Activated T-helper 2 cell treated with anti-CD3 and anti-CD28 coated beads, Interferon-gamma antibody, Interleukin-2, Interleukin-4, amounts not matched to agents 10 μg/mL and 5 μg/mL and 100 μg/mL, durations not matched to agents 14 hours and 24 hours and 36 hours (primary cell): ENCODE data around the gene PCDHB4. TPM values are rescaled to one million over a fixed set of nuclear protein-coding genes. Genes with fewer than 3 reads are reported as not detected.
"Not testable (repeated sequence)": the region's sequence is repeated elsewhere in the genome, so short reads cannot be mapped to it uniquely, and the experiment has no call there.

Source experiments
- DNase-seq: peaks from one replicate; pipeline ENCODE4 v3.0.0; 2021; ENCODE audit warnings: low spot score
- H3K27ac Mint-ChIP-seq: one replicate; pipeline ENCODE4 v1.8.0; 2021; ENCODE audit warnings: mixed read lengths
- H3K27me3 Mint-ChIP-seq: one replicate; pipeline ENCODE4 v1.8.0; 2021; ENCODE audit warnings: low read depth, mixed read lengths
- H3K36me3 Mint-ChIP-seq: one replicate; pipeline ENCODE4 v1.8.0; 2021; ENCODE audit warnings: low read depth, mixed read lengths
- H3K4me1 Mint-ChIP-seq: one replicate; pipeline ENCODE4 v1.8.0; 2021; ENCODE audit warnings: low read depth, mixed read lengths
- H3K4me3 Mint-ChIP-seq: one replicate; pipeline ENCODE4 v1.8.0; 2021; ENCODE audit warnings: low read depth, mild to moderate bottlenecking, moderate library complexity, mixed read lengths
- H3K9me3 Mint-ChIP-seq: one replicate; pipeline ENCODE4 v1.8.0; 2021; ENCODE audit warnings: mixed read lengths
- intact Hi-C: fragments of 100-400 bp; cut with micrococcal nuclease; formaldehyde crosslinking; loops from one replicate; pipeline ENCODE4 v1.15.1; 2023
- total RNA-seq: library from RNA; stranded (reverse); gene quantifications from 2 replicates; pipeline ENCODE4 v1.2.3, GENCODE V29; 2022

The PCDHB4 gene
- total RNA-seq, 1 donor from 2014 or later: not detected

- H3K27ac Mint-ChIP-seq: no peak overlapping the region
- H3K4me3 Mint-ChIP-seq: no peak overlapping the region
- H3K36me3 Mint-ChIP-seq: no peaks in the 10 kb centered on the region
- peaks cover 41% of the 10 kb centered on the region for H3K9me3 Mint-ChIP-seq
- no peaks in the 10 kb centered on the region for H3K4me1 Mint-ChIP-seq
- no peak for DNase-seq
- H3K27me3 Mint-ChIP-seq: no peaks in the 10 kb centered on the region
- intact Hi-C loops: no loop called here
These were observed 2.4 kb upstream of the PCDHB4 start for GRCh38 chr5:141119250-141119649.

- no peak overlapping the region for H3K4me3 Mint-ChIP-seq
- DNase-seq: no peak
- H3K36me3 Mint-ChIP-seq: no peaks in the 10 kb centered on the region
- no peaks in the 10 kb centered on the region for H3K4me1 Mint-ChIP-seq
- no peaks in the 10 kb centered on the region for H3K27me3 Mint-ChIP-seq
- intact Hi-C loops: no loop called here
- peaks cover 19% of the 10 kb centered on the region for H3K9me3 Mint-ChIP-seq
- no peak overlapping the region for H3K27ac Mint-ChIP-seq
These were observed 367 bp downstream of the PCDHB4 start for GRCh38 chr5:141121985-141122384.

GRCh38 chr5:141123396-141124135 is 1.9 kb downstream of the PCDHB4 start:
- H3K27ac Mint-ChIP-seq, H3K4me1 Mint-ChIP-seq, DNase-seq, H3K27me3 Mint-ChIP-seq, H3K36me3 Mint-ChIP-seq, intact Hi-C loops, H3K4me3 Mint-ChIP-seq: not testable (repeated sequence)
- peaks cover 23% of the 10 kb centered on the region for H3K9me3 Mint-ChIP-seq

GRCh38 chr5:141127305-141127704 is 5.7 kb downstream of the PCDHB4 start:
- no peaks in the 10 kb centered on the region for H3K36me3 Mint-ChIP-seq
- no peak overlapping the region for H3K4me3 Mint-ChIP-seq
- no peaks in the 10 kb centered on the region for H3K27me3 Mint-ChIP-seq
- no peak for DNase-seq
- H3K27ac Mint-ChIP-seq: no peak overlapping the region
- H3K9me3 Mint-ChIP-seq: peaks cover 24% of the 10 kb centered on the region
- H3K4me1 Mint-ChIP-seq: no peaks in the 10 kb centered on the region
- intact Hi-C loops: no loop called here

GRCh38 chr5:141135030-141135717 is 13.6 kb downstream of the PCDHB4 start, which contains the start of gene PCDHB5:
TSS of gene PCDHB5 (plus strand) at chr5:141135206. CDS start at chr5:141135435, 229 bp downstream.
- peak within 1 kb of the TSS; percentile 30 for H3K4me3 Mint-ChIP-seq
- DNase-seq: no peak
- intact Hi-C loops: no loop called here
- no peaks in the 10 kb centered on the region for H3K27me3 Mint-ChIP-seq
- H3K27ac Mint-ChIP-seq: no peak within 1 kb of the TSS
- peaks cover 56% of the 10 kb centered on the region for H3K9me3 Mint-ChIP-seq
- no peaks in the 10 kb centered on the region for H3K36me3 Mint-ChIP-seq
- no peaks in the 10 kb centered on the region for H3K4me1 Mint-ChIP-seq

- no peaks in the 10 kb centered on the region for H3K4me1 Mint-ChIP-seq
These were observed 14.2 kb downstream of the PCDHB4 start for GRCh38 chr5:141135718-141136266.

GRCh38 chr5:141137346-141137745 is 15.7 kb downstream of the PCDHB4 start:
- H3K36me3 Mint-ChIP-seq, H3K27ac Mint-ChIP-seq, H3K27me3 Mint-ChIP-seq, H3K4me1 Mint-ChIP-seq, DNase-seq, H3K4me3 Mint-ChIP-seq, intact Hi-C loops: not testable (repeated sequence)
- H3K9me3 Mint-ChIP-seq: peaks cover 54% of the 10 kb centered on the region

More at GRCh38 chr5:141135718-141136266, 14.2 kb downstream of the PCDHB4 start:
- no peak for DNase-seq
- Mint-ChIP-seq H3K27me3 (no peaks in the 10 kb centered on the region), H3K4me3 (no peak overlapping the region), H3K9me3 (peaks cover 51% of the 10 kb centered on the region), H3K36me3 (no peaks in the 10 kb centered on the region), H3K27ac (no peak overlapping the region)
- intact Hi-C loops: no loop called here

GRCh38 chr5:141149812-141150211 is 28.2 kb downstream of the PCDHB4 start, which contains the start of gene PCDHB6:
TSS of gene PCDHB6 (plus strand) at chr5:141150057. CDS start at chr5:141150258, 201 bp downstream.
- intact Hi-C loops: no loop called here
- H3K36me3 Mint-ChIP-seq: no peaks in the 10 kb centered on the region
- no peaks in the 10 kb centered on the region for H3K27me3 Mint-ChIP-seq
- no peaks in the 10 kb centered on the region for H3K4me1 Mint-ChIP-seq
- no peak for DNase-seq
- peaks cover 31% of the 10 kb centered on the region for H3K9me3 Mint-ChIP-seq
- no peak within 1 kb of the TSS for H3K4me3 Mint-ChIP-seq
- no peak within 1 kb of the TSS for H3K27ac Mint-ChIP-seq

- Mint-ChIP-seq H3K4me1 (no peaks in the 10 kb centered on the region), H3K36me3 (no peaks in the 10 kb centered on the region), H3K9me3 (peaks cover 31% of the 10 kb centered on the region), H3K4me3 (no peak overlapping the region), H3K27ac (no peak overlapping the region), H3K27me3 (no peaks in the 10 kb centered on the region)
- intact Hi-C loops: no loop called here
- DNase-seq: no peak
These were observed 28.8 kb downstream of the PCDHB4 start for GRCh38 chr5:141150224-141150992.

GRCh38 chr5:141150993-141151325 is 29.3 kb downstream of the PCDHB4 start:
- Mint-ChIP-seq H3K27me3 (no peaks in the 10 kb centered on the region), H3K4me1 (no peaks in the 10 kb centered on the region), H3K4me3 (no peak overlapping the region), H3K36me3 (no peaks in the 10 kb centered on the region), H3K9me3 (peaks cover 31% of the 10 kb centered on the region), H3K27ac (no peak overlapping the region)
- DNase-seq: no peak
- intact Hi-C loops: no loop called here

- intact Hi-C loops, H3K27ac Mint-ChIP-seq, DNase-seq, H3K27me3 Mint-ChIP-seq, H3K4me3 Mint-ChIP-seq, H3K36me3 Mint-ChIP-seq, H3K4me1 Mint-ChIP-seq: not testable (repeated sequence)
- peaks cover 33% of the 10 kb centered on the region for H3K9me3 Mint-ChIP-seq
These were observed 30.0 kb downstream of the PCDHB4 start for GRCh38 chr5:141151632-141152031.

GRCh38 chr5:141152096-141152495 is 30.5 kb downstream of the PCDHB4 start:
- H3K4me3 Mint-ChIP-seq, H3K27ac Mint-ChIP-seq, intact Hi-C loops, H3K4me1 Mint-ChIP-seq, H3K36me3 Mint-ChIP-seq, H3K27me3 Mint-ChIP-seq, DNase-seq: not testable (repeated sequence)
- H3K9me3 Mint-ChIP-seq: peaks cover 38% of the 10 kb centered on the region
